Stimulated activated CD4-positive, alpha-beta T cell treated with anti-CD3 and anti-CD28 coated beads, Interleukin-15, amount 100 ng/mL, for 1 hour (primary cell): ENCODE data around the gene PLGRKT.
"Not testable (repeated sequence)": the region's sequence is repeated elsewhere in the genome, so short reads cannot be mapped to it uniquely, and the experiment has no call there.

Experiments
- DNase-seq, 2 donors: peaks; one replicate each; pipeline ENCODE4 v3.0.0-alpha.2; 2020; ENCODE audit warnings: low read depth in 1 of 2, low spot score in 1 of 2

Gene PLGRKT

DNA sequence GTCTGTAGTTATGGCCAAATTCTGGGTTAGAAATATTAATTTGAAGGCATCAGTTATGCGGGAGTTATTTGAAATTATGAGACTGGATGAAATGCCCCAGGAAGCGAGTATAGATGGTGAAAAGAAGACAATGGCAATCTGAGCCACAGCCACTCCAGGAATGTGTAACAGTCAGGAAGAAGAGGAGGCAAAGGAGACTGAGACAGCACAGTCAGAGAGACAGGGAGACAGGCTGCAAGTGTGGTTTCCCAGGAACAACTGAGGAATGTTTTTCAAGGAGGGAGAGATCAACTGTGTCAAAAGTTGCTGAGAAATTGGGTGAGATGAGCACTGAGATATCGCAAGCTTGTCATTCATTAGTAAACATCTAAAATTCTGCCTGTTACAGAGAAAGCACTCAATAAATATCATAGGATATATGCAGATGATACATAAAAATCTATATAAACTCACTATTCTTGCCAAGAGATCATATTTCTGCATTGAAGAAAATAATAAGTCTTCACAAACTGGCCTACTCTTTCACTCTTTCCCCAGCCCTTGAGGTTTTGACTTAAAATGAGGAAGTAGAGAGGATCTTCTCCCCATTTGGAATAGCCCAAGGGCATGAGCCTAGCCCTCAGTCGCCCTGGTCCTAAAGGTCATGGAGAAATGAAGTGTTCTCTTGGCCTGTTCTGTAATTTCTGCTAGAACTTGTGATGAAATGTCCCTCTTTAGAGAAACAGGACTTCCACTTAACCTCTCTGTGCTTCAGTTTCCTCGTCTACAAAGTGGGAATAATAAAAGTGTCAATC, 49.5 kb downstream of the PLGRKT start:
- no peak for DNase-seq

GRCh38 chr9:5384436-5384835, 53.3 kb downstream of the PLGRKT start:
- DNase-seq: no peak

DNA sequence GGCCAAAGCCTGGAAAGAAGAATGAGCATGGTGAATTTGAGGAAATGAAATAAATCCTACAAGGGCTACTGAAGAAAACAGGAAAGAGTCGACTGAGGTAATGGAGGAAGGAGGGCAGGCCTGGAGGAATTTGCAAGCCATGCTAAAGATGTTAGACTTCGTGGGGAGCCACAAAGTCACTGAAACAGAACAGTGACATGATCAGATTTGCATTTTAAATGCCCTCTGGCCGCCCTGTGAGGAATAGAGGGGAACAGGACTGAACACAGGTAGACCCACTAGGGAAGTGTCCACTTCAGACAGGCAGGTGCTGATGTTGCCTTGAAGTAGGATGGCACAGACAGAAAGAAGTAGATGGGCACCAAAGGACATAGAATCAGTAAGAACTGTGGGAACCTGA, 55.2 kb downstream of the PLGRKT start:
- no peak for DNase-seq

DNA sequence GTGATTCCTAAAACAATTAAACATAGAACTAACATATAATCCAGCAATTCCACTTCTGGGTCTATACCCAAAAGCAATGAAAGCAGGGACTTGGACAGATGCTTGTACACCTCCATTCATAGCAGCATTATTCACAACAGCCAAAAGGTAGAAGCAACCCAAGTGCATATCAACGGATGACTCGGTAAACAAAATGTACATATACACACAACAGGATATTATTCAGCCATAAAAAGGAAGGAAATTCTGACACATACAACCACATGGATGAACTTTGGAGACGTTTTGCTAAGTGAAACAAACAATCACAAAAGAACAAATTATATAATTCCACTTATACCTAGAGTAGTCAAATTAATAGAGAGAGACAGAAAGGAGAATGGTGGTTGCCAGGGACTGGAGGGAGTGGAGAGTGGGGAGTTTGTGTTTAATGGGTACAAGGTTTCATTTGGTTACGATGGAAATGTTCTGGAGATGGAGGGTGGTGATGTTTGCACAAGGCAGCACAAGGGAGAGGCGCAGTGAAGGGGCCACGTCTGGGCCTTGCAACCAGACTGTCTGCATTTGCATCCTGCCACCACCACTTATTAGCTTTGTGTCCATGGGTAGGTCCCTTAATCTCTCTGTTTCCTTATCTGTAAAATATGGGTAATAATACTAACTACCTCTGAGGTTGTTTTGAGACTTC, 61.8 kb downstream of the PLGRKT start:
- DNase-seq: no peak

DNA sequence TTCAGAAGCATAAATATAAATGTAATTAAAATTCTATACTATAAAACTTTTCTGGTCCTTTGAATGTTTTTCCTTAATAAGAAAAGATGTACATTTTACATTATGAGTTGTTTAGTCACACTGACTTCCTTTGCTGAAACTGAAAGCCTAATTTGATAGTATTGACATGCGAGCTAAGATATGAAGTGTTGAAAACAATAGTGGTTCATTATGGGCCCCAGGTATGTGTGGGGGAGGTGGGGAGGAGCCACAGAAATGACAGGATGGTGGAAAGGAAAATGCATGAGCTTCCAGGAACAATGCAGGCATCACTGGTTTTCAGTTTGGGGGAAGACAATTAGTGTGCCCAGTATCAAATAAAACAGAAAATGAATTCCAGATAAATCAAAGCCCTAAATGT, 62.6 kb downstream of the PLGRKT start:
- no peak for DNase-seq

DNA sequence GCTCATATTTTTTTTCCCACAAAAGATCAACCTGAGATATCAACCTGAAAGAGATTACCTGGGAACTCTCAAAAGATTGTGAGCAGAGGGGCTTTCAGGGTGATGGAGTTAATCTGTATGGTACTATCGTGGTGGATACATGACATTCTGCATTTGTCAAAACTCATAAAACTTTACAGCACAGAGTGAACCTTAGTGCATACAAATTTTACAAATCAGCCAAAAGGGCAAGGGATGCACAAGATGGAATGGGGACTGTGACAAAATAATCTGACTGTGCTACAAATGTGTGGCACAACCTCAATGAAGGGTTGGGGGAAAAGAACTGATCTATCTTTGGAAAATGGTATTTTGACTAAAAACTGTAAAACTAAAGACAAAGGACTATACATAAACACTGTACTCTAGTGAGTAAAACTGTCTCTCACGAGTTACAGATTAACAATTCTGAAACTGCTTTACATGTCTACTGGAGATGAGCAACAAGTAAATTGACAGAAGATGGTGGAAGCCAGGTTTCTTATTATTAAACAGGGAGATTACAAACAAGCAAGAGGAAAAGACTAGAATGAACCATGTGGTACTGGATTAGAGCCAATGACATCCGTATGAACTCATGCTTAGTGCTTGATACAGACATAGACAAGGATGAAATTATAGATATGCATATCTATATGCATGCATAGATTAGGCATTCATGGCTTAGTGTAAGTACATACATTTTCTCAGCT, 73.3 kb downstream of the PLGRKT start:
- no peak for DNase-seq

DNA sequence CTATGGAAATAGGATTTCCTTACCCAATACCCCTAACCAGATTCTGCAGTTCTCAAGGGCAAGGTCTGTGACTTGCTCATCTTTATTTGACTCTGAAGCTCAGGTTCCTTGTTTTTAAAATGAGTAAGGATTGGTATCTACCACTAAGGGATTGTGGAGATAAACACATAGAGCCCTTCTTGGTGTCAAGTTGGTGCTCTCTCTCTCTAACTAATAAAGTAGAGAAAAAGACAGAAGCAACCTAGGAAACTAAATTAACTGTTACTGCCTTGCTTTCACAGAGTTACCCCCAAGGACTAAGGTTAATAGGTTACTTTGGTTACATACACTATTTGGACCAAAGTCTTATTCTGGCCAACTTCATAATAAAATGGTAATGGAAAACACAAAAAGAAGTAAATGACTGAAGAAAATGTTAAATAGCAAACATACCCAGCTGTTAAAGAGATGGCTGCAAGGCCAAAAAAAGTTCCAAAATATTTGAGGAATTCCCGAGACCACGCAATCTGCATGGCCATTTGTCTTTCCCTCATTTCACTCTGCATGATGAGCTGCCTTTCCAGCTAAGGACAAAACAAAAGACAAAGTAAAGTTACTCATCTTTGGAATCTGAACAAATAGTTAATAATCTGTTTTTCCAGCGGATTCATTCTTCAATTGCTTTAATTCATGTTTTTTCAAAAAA, 76.3 kb downstream of the PLGRKT start:
- DNase-seq: no peak

- DNase-seq: no peak
Measured at GRCh38 chr9:5360341-5360740, 77.4 kb downstream of the PLGRKT start.

- DNase-seq: no peak
Measured at GRCh38 chr9:5357431-5358105, 80.2 kb downstream of the PLGRKT start.

DNA sequence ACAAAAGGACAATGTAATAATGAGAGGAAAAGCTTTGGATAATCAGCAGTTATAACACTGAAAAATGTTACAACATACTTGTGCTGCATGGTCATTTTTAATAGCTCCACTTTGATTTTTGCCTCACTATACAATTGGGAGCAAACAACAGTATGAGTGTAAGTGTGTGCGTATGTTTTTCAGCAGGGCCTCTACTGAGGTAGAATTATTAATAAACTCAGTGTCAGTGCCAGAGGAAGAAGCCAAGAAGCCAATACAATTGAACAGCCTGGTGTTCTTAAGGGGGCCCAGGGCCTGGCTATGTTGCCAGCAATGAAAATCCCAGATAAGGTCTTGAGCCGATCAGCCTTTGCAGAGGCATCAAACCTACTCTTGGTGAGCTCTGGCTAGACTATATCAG, 81.9 kb downstream of the PLGRKT start:
- DNase-seq: no peak

DNA sequence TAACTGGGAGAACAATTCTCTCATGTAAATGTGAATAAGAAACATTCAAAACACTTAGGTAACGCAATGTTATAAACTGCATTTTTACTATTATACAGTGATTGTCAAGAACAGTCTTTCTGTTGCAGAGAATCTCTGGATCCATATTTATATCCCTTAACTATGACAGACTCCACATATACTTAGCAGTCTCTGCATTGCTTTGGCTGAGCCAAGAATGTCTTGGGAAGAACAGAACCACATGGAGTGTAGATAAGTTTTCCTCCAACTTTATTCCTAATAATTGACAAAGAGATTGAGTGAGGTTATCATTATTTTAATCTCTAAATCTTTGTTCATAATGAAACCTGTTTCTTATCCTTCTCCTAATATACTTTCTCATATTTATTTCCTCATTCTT, 82.5 kb downstream of the PLGRKT start:
- DNase-seq: no peak

DNA sequence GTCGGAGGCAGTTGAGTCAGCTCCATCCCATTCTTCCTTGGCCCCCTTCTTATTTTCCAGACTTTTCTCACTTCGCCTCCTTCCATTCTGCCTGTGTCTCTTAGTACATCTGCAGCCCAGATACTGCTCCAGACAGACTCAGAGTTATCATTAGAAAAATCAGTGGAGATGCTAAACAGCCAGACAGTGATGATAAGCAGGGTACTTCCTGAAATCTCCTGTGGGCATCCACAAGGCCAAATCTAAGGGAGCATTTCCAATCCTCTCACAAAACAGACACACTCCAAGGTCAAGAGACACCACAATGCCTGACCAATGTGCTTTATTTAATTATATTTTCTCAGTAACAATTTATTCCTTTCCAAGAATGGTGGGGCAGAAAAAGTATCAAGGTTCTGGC, 83.5 kb downstream of the PLGRKT start:
- no peak for DNase-seq

- no peak for DNase-seq
Measured at GRCh38 chr9:5352637-5353248, 85.0 kb downstream of the PLGRKT start.

DNA sequence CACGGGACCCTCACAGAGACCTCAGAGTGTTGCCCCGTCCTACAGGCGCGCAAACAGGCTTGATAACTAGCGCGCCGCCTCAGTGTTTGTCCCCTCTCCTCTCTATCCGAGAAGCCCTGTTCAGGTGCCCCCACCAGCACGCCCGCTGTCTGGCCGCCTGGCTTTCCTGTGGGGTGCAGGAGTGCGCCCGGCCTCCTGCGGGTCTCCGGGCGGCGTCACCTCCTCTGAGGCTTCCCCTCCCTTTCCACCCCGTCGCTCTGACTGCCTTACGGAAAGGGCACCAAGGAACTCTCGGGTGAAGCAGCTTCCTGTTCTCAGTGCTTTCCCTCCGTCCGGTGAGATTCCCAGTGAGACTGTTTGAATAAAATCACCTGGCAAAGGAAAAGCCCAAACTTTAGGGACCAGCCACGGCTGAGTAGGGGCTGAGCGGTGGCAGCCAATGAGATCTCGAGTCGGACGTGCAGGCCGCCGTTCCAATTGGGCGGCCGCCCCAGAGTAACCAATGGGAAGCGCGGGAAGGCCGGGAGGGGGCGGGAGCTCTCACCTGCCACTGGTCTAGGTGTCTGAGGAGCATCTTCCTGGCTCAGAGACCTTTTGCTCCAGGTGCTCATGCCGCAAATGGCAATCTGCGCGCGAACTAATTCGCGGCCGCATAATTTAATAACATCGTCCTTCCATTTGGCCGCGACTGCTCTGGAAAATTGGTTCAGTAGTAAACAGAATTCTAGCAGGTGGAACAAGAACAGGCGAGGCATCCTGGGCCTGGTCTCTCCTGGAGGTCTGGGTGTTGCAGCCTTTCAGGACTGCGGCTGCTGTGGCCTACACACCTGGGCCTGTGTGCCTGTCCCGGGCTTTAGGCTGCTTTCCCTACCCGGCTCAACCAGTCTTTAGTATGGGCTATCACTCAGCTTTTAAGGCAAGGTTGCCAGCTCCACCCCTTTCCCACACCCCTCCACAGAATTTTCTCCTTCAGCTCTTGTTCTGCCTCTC, 98.4 kb downstream of the PLGRKT start, which contains the start of gene RLN1:
Gene RLN1 (minus strand): TSS at position 885 of the 990 bp plus-strand sequence. CDS start 130 bp downstream, at position 755.
- DNase-seq: not testable (repeated sequence)

- no peak for DNase-seq
Measured at GRCh38 chr9:5336688-5337087, 101.0 kb downstream of the PLGRKT start.

GRCh38 chr9:5331276-5331675, 106.4 kb downstream of the PLGRKT start:
- DNase-seq: not testable (repeated sequence)

- no peak for DNase-seq
Measured at GRCh38 chr9:5326893-5327548, 110.7 kb downstream of the PLGRKT start.

- no peak for DNase-seq
Measured at GRCh38 chr9:5326187-5326586, 111.5 kb downstream of the PLGRKT start.

DNA sequence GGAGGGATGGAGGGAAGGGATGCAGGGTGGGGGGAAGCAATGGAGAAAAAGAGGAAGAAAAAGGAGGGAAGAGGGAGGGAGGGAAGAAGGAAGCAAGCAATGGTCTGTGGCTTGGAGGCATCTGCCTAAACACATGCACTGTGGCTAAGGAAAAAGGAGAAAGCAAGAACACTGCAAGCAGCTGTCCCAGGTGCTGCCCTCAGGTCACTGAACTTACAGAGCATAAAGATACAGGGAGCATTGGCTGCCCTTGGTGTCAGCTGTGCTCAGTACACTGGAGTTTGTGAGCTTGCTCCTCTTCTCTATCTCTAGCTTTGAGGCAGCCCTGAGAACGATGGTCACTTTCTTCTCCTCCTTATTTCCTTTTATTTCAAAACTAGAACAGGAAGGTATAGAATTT, 116.1 kb downstream of the PLGRKT start:
- not testable (repeated sequence) for DNase-seq
